ENCODE results near the gene ZBTB48.

Gene ZBTB48

DNA sequence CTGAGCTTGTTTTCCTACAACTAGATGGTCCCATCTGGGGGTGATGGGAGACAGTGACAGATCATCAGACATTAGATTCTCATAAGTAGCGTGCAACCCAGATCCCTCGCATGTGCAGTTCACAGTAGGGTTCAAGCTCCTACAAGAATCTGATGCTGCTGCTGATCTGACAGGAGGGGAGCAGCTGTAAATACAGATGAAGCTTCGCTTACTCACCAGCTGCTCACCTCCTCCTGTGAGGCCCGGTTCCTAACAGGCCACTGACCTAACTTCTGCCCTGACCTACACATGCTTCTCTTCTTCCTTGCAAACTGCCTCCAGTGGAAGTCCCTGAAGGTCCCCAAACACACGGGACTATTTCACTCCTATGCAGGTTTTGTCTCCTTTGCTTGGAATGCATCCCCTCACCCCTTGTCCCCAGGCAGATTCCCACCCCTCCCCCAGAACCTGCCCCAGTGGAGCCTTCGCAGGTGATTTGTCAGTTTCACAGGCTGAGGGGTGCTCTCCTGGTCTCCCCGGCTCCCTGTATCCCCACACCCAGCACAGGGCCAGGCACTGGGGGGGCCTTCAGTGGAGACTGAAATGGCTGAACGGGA, 5.7 kb upstream of the ZBTB48 start:
- DNase-seq = peak; percentile 17

- DNase-seq = no peak
These were observed 5.0 kb upstream of the ZBTB48 start for GRCh38 chr1:6574818-6575217.

GRCh38 chr1:6577831-6578525, 1.8 kb upstream of the ZBTB48 start:
- DNase-seq = no peak

GRCh38 chr1:6578624-6579373, 995 bp upstream of the ZBTB48 start:
- DNase-seq = no peak

GRCh38 chr1:6580119-6580592, 362 bp downstream of the ZBTB48 start:
- no peak for DNase-seq

DNA sequence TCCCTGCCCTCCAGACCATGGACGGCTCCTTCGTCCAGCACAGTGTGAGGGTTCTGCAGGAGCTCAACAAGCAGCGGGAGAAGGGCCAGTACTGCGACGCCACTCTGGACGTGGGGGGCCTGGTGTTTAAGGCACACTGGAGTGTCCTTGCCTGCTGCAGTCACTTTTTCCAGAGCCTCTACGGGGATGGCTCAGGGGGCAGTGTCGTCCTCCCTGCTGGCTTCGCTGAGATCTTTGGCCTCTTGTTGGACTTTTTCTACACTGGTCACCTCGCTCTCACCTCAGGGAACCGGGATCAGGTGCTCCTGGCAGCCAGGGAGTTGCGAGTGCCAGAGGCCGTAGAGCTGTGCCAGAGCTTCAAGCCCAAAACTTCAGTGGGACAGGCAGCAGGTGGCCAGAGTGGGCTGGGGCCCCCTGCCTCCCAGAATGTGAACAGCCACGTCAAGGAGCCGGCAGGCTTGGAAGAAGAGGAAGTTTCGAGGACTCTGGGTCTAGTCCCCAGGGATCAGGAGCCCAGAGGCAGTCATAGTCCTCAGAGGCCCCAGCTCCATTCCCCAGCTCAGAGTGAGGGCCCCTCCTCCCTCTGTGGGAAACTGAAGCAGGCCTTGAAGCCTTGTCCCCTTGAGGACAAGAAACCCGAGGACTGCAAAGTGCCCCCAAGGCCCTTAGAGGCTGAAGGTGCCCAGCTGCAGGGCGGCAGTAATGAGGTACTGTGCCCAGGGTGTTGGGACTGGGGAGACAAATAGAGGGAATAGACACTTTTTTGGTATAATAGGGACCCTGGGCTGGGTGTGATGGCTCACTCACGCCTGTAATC, 1.0 kb downstream of the ZBTB48 start:
- no peak for DNase-seq

DNA sequence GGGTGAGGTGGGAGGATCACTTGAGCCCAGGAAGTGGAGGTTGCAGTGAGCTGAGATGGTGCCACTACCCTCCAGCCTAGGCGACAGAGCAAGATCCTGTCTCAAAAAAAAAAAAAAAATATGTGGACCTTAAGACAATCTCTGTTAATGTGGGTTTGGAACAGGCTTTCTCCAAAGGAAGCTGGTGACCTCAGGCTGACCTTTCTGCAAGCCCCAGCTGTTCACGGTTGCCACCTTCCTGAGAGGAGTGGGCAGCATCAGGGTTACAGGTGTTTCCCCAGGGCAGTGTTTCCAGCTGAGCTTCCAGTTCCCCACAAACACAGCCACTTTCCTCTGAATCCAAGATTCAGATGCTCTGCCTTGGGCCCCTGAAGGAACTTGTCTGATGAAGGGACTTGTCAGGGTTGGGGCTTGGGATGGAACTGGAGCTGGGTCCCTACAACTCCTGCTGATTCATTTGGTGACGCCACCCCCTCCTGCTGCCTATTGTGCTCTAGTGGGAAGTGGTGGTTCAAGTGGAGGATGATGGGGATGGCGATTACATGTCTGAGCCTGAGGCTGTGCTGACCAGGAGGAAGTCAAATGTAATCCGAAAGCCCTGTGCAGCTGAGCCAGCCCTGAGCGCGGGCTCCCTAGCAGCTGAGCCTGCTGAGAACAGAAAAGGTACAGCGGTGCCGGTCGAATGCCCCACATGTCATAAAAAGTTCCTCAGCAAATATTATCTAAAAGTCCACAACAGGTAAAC, 1.9 kb downstream of the ZBTB48 start:
- DNase-seq = no peak

GRCh38 chr1:6582370-6582769, 2.6 kb downstream of the ZBTB48 start:
- no peak for DNase-seq

- DNase-seq = no peak
These were observed 4.6 kb downstream of the ZBTB48 start for GRCh38 chr1:6584126-6585080.

DNA sequence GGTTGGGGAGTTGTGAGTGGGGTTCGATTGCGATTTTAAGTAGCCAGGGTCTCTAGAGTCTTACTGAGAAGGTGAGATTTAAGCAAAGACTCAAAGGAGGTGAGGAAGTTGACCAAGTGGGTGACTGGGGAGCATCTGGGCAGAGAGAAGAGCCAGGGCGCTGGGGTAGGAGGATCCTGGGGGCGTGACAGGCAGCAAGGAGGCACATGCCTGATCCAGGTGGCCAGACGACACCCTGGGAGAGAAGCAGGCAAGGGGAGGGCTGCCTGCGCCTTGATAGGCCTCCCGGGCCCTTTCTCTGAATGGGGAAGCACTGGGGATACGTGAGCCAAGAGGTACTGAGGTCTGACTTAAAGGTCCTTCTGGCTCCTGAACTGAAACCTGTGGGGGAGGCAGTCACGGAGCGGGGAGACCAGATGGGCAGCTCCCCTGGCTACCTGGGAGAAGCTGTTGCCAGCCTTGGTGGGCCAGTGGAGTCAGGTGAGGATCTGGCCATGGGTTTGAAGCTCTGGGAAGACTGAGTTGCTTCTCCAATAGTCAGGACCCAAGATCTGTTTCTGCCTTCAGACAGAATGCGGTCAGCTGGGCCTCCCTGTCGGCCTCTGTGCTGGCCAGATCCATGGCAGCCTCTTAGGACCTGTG, 5.4 kb downstream of the ZBTB48 start:
- no peak for DNase-seq

- DNase-seq = no peak
These were observed 6.0 kb downstream of the ZBTB48 start for GRCh38 chr1:6585841-6586240.

GRCh38 chr1:6586404-6586816, 6.6 kb downstream of the ZBTB48 start:
- no peak for DNase-seq

GRCh38 chr1:6587261-6588005, 7.6 kb downstream of the ZBTB48 start:
- no peak for DNase-seq

DNA sequence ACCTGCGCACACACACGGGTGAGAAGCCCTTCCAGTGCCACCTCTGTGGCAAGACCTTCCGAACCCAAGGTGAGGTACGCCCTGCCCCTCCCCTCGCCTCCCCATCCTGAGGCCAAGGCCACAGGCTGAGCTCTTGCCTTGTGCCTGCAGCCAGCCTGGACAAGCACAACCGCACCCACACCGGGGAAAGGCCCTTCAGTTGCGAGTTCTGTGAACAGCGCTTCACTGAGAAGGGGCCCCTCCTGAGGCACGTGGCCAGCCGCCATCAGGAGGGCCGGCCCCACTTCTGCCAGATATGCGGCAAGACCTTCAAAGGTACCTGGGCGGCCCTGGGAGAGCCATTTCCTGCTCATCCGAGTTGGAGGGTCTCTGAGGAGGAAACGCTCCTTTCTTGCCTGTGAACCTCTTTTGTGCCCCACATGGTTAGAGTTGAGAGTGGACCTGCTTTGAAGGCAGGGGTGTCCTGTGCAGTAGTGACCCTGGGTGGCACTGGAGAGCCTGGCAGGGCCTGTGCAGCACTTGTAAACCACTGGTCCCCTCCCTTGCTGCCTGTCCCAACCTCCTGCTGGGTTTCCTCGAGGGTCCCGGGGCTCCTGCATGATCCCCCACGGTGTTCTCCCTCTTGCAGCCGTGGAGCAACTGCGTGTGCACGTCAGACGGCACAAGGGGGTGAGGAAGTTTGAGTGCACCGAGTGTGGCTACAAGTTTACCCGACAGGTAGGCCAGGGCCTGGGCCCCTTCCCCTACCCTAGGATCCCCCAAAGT, 8.5 kb downstream of the ZBTB48 start:
- no peak for DNase-seq

DNA sequence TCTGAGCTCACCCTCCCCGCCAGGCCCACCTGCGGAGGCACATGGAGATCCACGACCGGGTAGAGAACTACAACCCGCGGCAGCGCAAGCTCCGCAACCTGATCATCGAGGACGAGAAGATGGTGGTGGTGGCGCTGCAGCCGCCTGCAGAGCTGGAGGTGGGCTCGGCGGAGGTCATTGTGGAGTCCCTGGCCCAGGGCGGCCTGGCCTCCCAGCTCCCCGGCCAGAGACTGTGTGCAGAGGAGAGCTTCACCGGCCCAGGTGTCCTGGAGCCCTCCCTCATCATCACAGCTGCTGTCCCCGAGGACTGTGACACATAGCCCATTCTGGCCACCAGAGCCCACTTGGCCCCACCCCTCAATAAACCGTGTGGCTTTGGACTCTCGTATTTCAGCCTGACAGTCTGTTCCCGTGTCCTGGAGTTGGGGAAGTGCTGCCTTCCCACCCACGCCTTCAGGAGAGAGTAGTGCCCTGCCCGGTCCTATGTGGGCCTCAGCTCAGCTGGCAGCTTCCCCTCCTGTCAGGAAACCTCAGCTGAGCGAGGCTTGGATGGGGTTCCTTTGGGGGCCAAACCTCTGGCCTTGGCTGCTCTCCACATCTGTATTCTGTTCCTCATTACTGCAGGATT, 9.2 kb downstream of the ZBTB48 start:
- no peak for DNase-seq

DNA sequence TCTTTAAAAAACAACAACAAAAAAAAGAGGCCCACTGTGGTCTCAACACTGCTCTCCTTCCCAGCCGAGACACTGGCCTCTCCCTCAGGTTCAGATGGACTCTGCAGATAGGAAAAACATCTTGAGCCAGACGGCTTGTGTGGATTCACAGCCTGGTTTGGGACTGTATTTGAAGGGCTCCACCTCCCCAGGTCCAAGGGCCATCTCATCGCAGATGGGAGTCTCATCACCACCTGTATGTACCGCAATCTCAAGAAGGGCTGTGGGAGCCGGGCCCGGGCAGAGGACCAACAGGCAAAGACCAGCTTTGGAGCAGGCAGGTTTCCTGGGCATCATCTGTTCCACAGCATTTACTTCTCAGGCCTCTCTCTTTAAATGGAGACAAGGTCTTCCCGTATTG, 10.3 kb downstream of the ZBTB48 start:
- no peak for DNase-seq

- DNase-seq = no peak
These were observed 11.4 kb downstream of the ZBTB48 start for GRCh38 chr1:6591222-6591621.

DNA sequence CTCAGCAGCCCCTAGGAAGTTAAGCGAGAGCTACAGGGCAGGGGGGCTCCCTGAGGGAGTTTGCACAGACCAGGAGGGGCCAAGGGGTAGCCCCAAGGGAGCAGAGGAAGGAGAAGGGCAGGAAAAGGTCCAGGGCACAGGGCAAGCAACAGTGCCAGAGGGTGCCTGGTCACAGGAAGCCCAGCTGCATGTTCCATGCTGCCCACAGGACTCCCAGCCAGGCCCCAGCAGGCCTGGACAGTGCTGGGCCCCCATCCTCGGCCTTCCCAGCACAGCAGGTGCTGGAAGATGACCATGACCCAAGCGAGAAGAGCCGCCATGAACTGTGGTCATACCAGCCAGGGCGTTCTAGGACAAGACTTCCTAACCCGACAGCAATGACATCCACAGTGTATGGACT, 11.8 kb downstream of the ZBTB48 start:
- DNase-seq = no peak

DNA sequence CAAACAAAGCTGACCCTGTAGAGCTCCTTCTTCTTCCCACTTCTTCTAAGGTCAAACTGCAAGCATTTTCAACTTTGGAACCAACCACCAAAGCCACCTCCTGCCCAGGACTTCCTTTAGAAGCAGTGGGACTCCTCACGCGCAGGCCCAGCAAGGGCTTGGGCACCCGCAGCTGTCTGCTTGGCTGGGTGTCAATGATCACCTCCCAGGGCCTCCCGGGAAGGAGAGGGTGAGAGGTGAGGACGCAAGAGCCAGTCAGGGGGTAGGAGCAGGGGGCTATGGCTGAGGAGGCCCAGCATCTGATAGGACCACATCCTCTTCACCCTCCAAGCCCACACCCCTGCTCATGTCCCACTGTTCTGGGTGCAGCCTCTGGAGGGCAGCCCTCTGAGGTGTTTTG, 12.6 kb downstream of the ZBTB48 start:
- no peak for DNase-seq

Measured in eye (tissue), 1 donor.